GM12892 (cell line): ENCODE data around the gene STAU1.
A peak's percentile ranks its signal among the peaks of the same experiment; 100 is the strongest.
"Not testable (repeated sequence)": the region's sequence is repeated elsewhere in the genome, so short reads cannot be mapped to it uniquely, and the experiment has no call there.

Source experiments
- DNase-seq: peaks from one replicate; pipeline ENCODE4 v3.0.0; 2011; ENCODE audit not compliant: insufficient read length
- FAIRE-seq: peaks from 2 replicates; lab custom pipeline; 2011; peaks lifted over from hg19 to GRCh38; lab: Jason Lieb, UNC
- POLR2A ChIP-seq: IDR thresholded peaks from 2 replicates; pipeline ENCODE4 v1.6.1; 2011; ENCODE audit warnings: low read depth, low read length, control low read depth
- POLR2AphosphoS5 ChIP-seq: IDR thresholded peaks from 2 replicates; pipeline ENCODE4 v1.6.1; 2011; ENCODE audit warnings: low read depth, low read length, control low read depth
- TAF1 ChIP-seq: IDR thresholded peaks from 2 replicates; pipeline ENCODE4 v1.6.1; 2011; ENCODE audit warnings: low read depth, mild to moderate bottlenecking, control low read depth, low read length, borderline replicate concordance

Gene STAU1

GRCh38 chr20:49219091-49219923 is 31.2 kb upstream of the STAU1 start, which contains the start of gene DDX27:
Gene DDX27, plus strand, starts transcription at chr20:49219416. Its CDS starts 33 bp downstream, at chr20:49219449.
- TF ChIP-seq TAF1: peak; percentile 72
- TF ChIP-seq POLR2AphosphoS5: peak; percentile 93
- peak; percentile 95 for TF ChIP-seq POLR2A
- FAIRE-seq (peak; percentile 99), DNase-seq (peak; percentile 79)

- FAIRE-seq: not testable (repeated sequence)
Observed at GRCh38 chr20:49218739-49219090, 30.6 kb upstream of the STAU1 start.

GRCh38 chr20:49216991-49217578 is 29.0 kb upstream of the STAU1 start:
- no peak for TF ChIP-seq POLR2AphosphoS5
- no peak for TF ChIP-seq TAF1
- no peak for TF ChIP-seq POLR2A
- FAIRE-seq (peak; percentile 90), DNase-seq (no peak)

More at GRCh38 chr20:49218739-49219090, 30.6 kb upstream of the STAU1 start:
- not testable (repeated sequence) for DNase-seq

- FAIRE-seq (no peak), DNase-seq (no peak)
- TF ChIP-seq TAF1 (no peak), POLR2AphosphoS5 (no peak), POLR2A (no peak)
Observed at GRCh38 chr20:49215232-49215631, 27.1 kb upstream of the STAU1 start.

- FAIRE-seq: no peak
- no peak for DNase-seq
- TF ChIP-seq TAF1 (no peak), POLR2AphosphoS5 (no peak), POLR2A (no peak)
Observed at GRCh38 chr20:49214571-49214970, 26.4 kb upstream of the STAU1 start.

GRCh38 chr20:49210757-49211110 is 22.6 kb upstream of the STAU1 start:
- no peak for DNase-seq
- no peak for TF ChIP-seq POLR2A
- TF ChIP-seq POLR2AphosphoS5: no peak
- TF ChIP-seq TAF1: no peak
- no peak for FAIRE-seq

- DNase-seq: no peak
- TF ChIP-seq POLR2AphosphoS5 (no peak), POLR2A (no peak), TAF1 (no peak)
- no peak for FAIRE-seq
Observed at GRCh38 chr20:49210101-49210756, 22.1 kb upstream of the STAU1 start.

- FAIRE-seq (no peak), DNase-seq (no peak)
- TF ChIP-seq POLR2A (no peak), POLR2AphosphoS5 (no peak), TAF1 (no peak)
Observed at GRCh38 chr20:49207076-49207475, 18.9 kb upstream of the STAU1 start.

GRCh38 chr20:49203746-49204145 is 15.6 kb upstream of the STAU1 start:
- TF ChIP-seq POLR2AphosphoS5: no peak
- no peak for TF ChIP-seq TAF1
- TF ChIP-seq POLR2A: no peak
- DNase-seq (no peak), FAIRE-seq (no peak)

GRCh38 chr20:49203011-49203410 is 14.9 kb upstream of the STAU1 start:
- TF ChIP-seq POLR2A (no peak), POLR2AphosphoS5 (no peak)
- DNase-seq (no peak), FAIRE-seq (no peak)

- DNase-seq (no peak), FAIRE-seq (no peak)
Observed at GRCh38 chr20:49199729-49200293, 11.7 kb upstream of the STAU1 start.

GRCh38 chr20:49192944-49193518 is 4.9 kb upstream of the STAU1 start:
- FAIRE-seq, DNase-seq: not testable (repeated sequence)

More at GRCh38 chr20:49199729-49200293, 11.7 kb upstream of the STAU1 start:
- no peak for TF ChIP-seq POLR2A
- no peak for TF ChIP-seq TAF1
- TF ChIP-seq POLR2AphosphoS5: no peak
